ENCODE data around the gene SERPINA12. TPM values are rescaled to one million over a fixed set of nuclear protein-coding genes. Genes with fewer than 3 reads are reported as not detected.

Gene SERPINA12
- total RNA-seq, 1 donor from 2014 or later, result not detected

DNA sequence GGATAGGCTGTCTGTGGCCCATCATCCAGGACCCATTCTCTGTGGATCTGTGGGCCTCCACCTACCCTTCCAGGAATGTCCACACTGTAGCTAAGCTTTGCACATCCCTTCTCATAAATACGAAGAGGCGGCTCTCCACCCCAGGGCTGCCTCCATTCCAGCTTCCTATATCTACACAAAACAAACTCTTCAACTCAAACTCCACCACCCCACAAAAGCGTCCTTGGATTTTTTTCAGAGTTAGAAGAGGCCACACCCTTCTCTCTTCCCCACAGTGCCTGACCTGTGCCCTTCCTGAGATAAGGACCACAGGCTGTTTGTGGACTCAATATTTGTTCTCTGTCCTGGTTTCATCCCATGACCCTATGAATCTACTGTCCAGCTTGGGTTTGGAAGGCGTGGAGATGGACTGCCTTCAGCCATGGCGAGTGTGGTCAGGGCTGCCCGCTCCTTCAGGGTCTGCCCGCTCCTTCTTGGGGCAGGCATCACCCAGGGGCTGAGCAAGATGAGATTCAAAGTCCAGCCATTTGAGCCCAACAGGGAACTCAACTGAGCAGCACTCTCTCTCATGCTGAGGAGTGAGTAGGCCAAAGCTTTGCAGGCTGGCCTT lies 13.0 kb upstream of the SERPINA12 start:
- CTCF ChIA-PET, result no interaction called here
- peaks cover 6% of the 10 kb centered on the region for H3K27me3 Mint-ChIP-seq
- H3K4me3 Mint-ChIP-seq, result no peak overlapping the region
- peaks cover 6% of the 10 kb centered on the region for H3K9me3 Mint-ChIP-seq
- no peak overlapping the region for H3K27ac Mint-ChIP-seq
- no peaks in the 10 kb centered on the region for H3K4me1 Mint-ChIP-seq
- TF ChIP-seq, protein P1, sequence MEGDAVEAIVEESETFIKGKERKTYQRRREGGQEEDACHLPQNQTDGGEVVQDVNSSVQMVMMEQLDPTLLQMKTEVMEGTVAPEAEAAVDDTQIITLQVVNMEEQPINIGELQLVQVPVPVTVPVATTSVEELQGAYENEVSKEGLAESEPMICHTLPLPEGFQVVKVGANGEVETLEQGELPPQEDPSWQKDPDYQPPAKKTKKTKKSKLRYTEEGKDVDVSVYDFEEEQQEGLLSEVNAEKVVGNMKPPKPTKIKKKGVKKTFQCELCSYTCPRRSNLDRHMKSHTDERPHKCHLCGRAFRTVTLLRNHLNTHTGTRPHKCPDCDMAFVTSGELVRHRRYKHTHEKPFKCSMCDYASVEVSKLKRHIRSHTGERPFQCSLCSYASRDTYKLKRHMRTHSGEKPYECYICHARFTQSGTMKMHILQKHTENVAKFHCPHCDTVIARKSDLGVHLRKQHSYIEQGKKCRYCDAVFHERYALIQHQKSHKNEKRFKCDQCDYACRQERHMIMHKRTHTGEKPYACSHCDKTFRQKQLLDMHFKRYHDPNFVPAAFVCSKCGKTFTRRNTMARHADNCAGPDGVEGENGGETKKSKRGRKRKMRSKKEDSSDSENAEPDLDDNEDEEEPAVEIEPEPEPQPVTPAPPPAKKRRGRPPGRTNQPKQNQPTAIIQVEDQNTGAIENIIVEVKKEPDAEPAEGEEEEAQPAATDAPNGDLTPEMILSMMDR (IDR thresholded peaks at IDR 0.05), result no peak
- POLR2A ChIA-PET, result no interaction called here
- intact Hi-C loops (cut with micrococcal nuclease), result no loop called here
- ATAC-seq (ENCODE audit: low read depth), result no peak
- no peaks in the 10 kb centered on the region for H3K36me3 Mint-ChIP-seq (ENCODE audit: low read depth)
- DNase-seq, result no peak

DNA sequence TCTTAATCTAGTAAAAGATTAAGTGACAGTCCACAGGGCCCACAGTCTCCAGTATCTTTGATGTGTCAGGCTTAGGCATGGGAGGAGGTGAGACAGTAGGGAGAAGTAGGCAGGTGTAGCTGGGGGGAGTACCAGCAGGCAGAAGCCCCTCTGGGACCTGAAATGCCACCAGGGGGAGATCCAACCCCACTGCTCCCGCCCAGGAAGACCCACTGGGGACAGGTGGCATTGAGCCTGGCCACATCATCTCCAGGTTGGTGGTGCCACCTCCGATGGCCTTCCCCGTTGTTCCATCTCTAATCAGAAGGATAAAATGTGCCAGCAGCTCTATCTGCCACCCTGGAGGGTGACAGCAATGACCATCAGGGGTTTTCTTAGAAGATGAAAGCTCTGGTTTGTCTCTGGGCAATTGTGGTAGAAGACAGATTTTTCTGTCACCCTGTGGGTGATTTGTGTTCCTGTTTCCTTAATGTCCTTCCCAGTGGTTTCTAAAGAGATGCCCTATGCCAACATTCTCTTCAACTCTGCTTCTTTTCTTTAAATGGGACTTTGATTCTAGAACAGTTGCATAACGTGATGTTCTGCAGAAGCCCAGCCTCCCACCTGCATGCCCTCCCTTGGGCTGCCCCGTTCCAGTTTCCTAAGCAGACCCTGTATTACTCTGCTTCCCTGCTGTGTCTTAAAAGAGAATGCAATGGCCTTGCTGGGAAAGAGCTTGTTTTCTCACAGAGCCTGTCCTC lies 12.3 kb upstream of the SERPINA12 start:
- ATAC-seq (ENCODE audit: low read depth) (no peak), DNase-seq (no peak)
- H3K4me3 Mint-ChIP-seq, result no peak overlapping the region
- no peaks in the 10 kb centered on the region for H3K27me3 Mint-ChIP-seq
- H3K27ac Mint-ChIP-seq, result no peak overlapping the region
- POLR2A ChIA-PET, result no interaction called here
- TF ChIP-seq, protein P1 (IDR thresholded peaks at IDR 0.05), result no peak
- no peaks in the 10 kb centered on the region for H3K4me1 Mint-ChIP-seq
- H3K9me3 Mint-ChIP-seq, result no peaks in the 10 kb centered on the region
- H3K36me3 Mint-ChIP-seq (ENCODE audit: low read depth), result no peaks in the 10 kb centered on the region
- intact Hi-C loops (cut with micrococcal nuclease), result no loop called here
- CTCF ChIA-PET, result no interaction called here

DNA sequence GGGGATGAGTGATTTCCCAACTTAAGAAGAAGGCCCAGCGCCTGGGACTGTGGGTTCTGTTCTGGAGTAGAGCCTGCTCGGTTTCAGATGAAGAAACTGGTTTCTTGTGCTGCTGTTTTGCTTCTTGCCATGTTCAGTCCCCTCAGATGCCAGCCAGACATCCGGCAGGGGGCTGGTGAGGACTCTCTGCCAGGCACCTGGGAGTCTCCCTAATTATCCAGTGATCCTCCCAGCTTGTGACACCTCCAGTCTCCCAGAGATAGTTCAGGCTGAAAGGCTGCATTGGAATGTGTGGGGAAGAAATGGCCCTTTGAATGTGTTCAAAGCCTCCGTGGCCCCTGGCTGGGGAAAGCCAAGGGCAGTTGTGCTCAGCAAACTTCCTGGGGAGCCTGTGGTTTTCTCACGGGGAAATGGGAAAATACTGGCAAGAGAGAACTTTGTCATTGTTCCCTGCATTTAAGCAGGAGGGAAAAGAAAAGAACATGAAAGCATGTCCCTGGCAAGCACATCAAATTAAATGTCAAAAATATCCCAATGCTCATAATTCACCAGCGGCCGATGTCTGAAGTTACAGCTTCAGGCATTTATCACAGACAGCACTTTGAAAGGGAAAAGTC lies 8.5 kb upstream of the SERPINA12 start:
- no peaks in the 10 kb centered on the region for H3K36me3 Mint-ChIP-seq (ENCODE audit: low read depth)
- H3K4me1 Mint-ChIP-seq, result no peaks in the 10 kb centered on the region
- ATAC-seq (ENCODE audit: low read depth) (no peak), DNase-seq (no peak)
- POLR2A ChIA-PET, result no interaction called here
- no peak overlapping the region for H3K27ac Mint-ChIP-seq
- no peaks in the 10 kb centered on the region for H3K27me3 Mint-ChIP-seq
- TF ChIP-seq, protein P1 (IDR thresholded peaks at IDR 0.05), result no peak
- H3K9me3 Mint-ChIP-seq, result no peaks in the 10 kb centered on the region
- intact Hi-C loops (cut with micrococcal nuclease), result no loop called here
- no peak overlapping the region for H3K4me3 Mint-ChIP-seq
- CTCF ChIA-PET, result no interaction called here

DNA sequence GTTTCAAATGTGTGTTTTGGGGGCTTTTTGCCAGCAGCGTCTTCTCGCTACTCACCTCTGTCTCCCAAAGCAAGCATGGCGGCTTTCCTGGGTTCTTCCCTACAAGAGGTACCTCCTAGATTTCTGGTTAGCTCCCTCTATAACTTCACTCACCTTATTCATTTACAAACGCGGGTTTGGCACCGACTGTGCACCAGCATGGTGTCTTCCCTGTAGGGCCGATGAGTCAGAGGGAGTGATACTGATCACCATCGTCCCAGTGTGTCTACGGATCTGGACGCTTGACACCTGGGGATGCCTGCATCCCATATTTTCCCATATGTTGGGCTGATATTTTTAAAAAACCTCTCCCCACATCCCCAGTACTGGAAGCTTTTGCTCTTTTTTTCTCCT lies 8.0 kb upstream of the SERPINA12 start:
- TF ChIP-seq, protein P1 (IDR thresholded peaks at IDR 0.05), result no peak
- CTCF ChIA-PET, result no interaction called here
- ATAC-seq (ENCODE audit: low read depth) (no peak), DNase-seq (no peak)
- Mint-ChIP-seq H3K4me3 (no peak overlapping the region), H3K27ac (no peak overlapping the region), H3K36me3 (ENCODE audit: low read depth) (no peaks in the 10 kb centered on the region), H3K4me1 (no peaks in the 10 kb centered on the region), H3K9me3 (no peaks in the 10 kb centered on the region), H3K27me3 (no peaks in the 10 kb centered on the region)
- intact Hi-C loops (cut with micrococcal nuclease), result no loop called here
- POLR2A ChIA-PET, result no interaction called here

DNA sequence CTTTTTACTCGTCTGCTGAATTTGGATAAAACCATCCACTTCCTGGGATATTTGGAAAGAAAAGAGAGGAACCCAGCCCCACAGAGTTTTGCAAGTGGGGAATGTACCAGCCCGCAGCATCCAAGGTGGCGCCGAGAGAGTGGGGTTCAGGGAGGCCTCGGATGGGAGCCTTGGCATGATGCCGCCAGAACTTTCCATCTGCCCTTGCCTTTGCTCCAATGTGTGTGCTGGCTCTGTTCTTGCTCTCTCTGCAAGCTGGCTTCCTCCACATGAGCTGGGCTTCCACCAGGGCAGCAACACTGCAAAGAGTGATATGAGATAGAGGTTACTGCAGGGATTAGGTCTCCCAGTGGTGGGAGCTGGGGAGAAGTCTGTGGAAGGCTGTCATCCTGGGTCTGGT lies 6.6 kb upstream of the SERPINA12 start:
- H3K27ac Mint-ChIP-seq, result no peak overlapping the region
- H3K9me3 Mint-ChIP-seq, result no peaks in the 10 kb centered on the region
- H3K4me3 Mint-ChIP-seq, result no peak overlapping the region
- intact Hi-C loops (cut with micrococcal nuclease), result no loop called here
- POLR2A ChIA-PET, result no interaction called here
- no peaks in the 10 kb centered on the region for H3K36me3 Mint-ChIP-seq (ENCODE audit: low read depth)
- ATAC-seq (ENCODE audit: low read depth), result no peak
- no peaks in the 10 kb centered on the region for H3K4me1 Mint-ChIP-seq
- CTCF ChIA-PET, result no interaction called here
- DNase-seq, result no peak
- TF ChIP-seq, protein P1 (IDR thresholded peaks at IDR 0.05), result no peak
- H3K27me3 Mint-ChIP-seq, result no peaks in the 10 kb centered on the region
